ENCODE data around the gene KRT23.

Gene KRT23

DNA sequence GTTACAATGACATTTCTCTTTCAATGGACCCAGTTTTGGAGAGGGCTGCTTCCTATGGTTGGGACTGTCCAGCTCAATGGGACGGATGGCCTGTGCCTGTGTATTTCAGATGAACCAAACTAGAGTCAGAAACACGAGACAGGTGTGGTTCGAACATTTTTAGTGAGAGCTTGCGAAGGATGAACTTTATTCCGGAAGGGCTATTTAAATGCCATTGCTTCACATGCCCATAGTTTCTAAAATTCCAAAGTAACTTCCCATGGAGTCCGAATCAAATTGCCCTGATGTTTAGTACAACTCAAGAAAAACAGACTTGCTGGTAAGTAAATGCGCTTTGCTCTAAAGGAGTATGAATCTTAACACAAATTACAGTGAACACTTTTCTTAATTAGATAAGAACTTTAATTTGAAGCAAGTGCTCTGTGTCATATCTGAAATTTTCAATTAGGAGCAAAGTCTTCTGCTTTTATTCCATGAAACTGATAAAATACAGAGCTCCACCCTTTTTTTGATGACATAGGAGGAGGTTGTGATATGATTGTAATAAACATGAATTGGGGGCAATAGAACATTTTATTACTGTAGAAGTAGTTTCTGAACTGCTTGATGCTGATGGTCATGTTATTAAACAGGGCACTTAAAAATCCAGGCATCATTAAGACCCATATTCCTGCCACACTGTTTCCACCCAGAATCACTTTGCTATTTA, 53.7 kb downstream of the KRT23 start:
- Histone ChIP-seq H3F3A (ENCODE audit: control insufficient read depth, insufficient read depth) (no peaks in the 10 kb centered on the region), H3K27me3 (ENCODE audit: control insufficient read depth, low read length) (peaks cover 10% of the 10 kb centered on the region), H4K20me1 (ENCODE audit: control insufficient read depth, insufficient read depth, low read depth, low read length) (no peaks in the 10 kb centered on the region), H3K4me2 (ENCODE audit: low read length) (no peak overlapping the region), H3K9me3 (ENCODE audit: control insufficient read depth, insufficient read depth, low read length) (no peaks in the 10 kb centered on the region), H3K79me2 (ENCODE audit: control insufficient read depth, low read length) (no peaks in the 10 kb centered on the region), H3K27ac (ENCODE audit: low read depth, low read length) (no peak overlapping the region), H3K36me3 (ENCODE audit: control insufficient read depth, low read length) (no peaks in the 10 kb centered on the region), H3K9me2 (replicated peaks; ENCODE audit: control insufficient read depth, low read length) (no peaks in the 10 kb centered on the region), H3K4me1 (ENCODE audit: control insufficient read depth, low read length) (no peaks in the 10 kb centered on the region), H3K4me3 (ENCODE audit: low read length) (no peak overlapping the region)
- TF ChIP-seq CTCF (IDR thresholded peaks at IDR 0.05; ENCODE audit: low read depth, low read length, poor library complexity, severe bottlenecking) (no peak), EZH2phosphoT487 (IDR thresholded peaks at IDR 0.05; ENCODE audit: borderline replicate concordance, low read length) (no peak)

- Histone ChIP-seq H3K4me1 (ENCODE audit: control insufficient read depth, low read length) (no peaks in the 10 kb centered on the region), H3K36me3 (ENCODE audit: control insufficient read depth, low read length) (no peaks in the 10 kb centered on the region), H3K9me2 (replicated peaks; ENCODE audit: control insufficient read depth, low read length) (no peaks in the 10 kb centered on the region), H3K79me2 (ENCODE audit: control insufficient read depth, low read length) (no peaks in the 10 kb centered on the region), H3K27ac (ENCODE audit: low read depth, low read length) (no peak overlapping the region), H3K4me2 (ENCODE audit: low read length) (no peak overlapping the region), H3K27me3 (ENCODE audit: control insufficient read depth, low read length) (peaks cover 7% of the 10 kb centered on the region; the same call in 1 of the 2 replicates), H3K9me3 (ENCODE audit: control insufficient read depth, insufficient read depth, low read length) (no peaks in the 10 kb centered on the region), H4K20me1 (ENCODE audit: control insufficient read depth, insufficient read depth, low read depth, low read length) (no peaks in the 10 kb centered on the region), H3F3A (ENCODE audit: control insufficient read depth, insufficient read depth) (no peaks in the 10 kb centered on the region), H3K4me3 (ENCODE audit: low read length) (no peak overlapping the region)
- no peak for TF ChIP-seq CTCF (IDR thresholded peaks at IDR 0.05; ENCODE audit: low read depth, low read length, poor library complexity, severe bottlenecking)
- no peak for TF ChIP-seq EZH2phosphoT487 (IDR thresholded peaks at IDR 0.05; ENCODE audit: borderline replicate concordance, low read length)
These were observed 54.4 kb downstream of the KRT23 start for GRCh38 chr17:40883031-40883430.

GRCh38 chr17:40879026-40879425, 58.4 kb downstream of the KRT23 start:
- Histone ChIP-seq H3K36me3 (ENCODE audit: control insufficient read depth, low read length) (no peaks in the 10 kb centered on the region), H3K4me2 (ENCODE audit: low read length) (no peak overlapping the region), H3K27ac (ENCODE audit: low read depth, low read length) (no peak overlapping the region), H3K9me3 (ENCODE audit: control insufficient read depth, insufficient read depth, low read length) (no peaks in the 10 kb centered on the region), H3F3A (ENCODE audit: control insufficient read depth, insufficient read depth) (no peaks in the 10 kb centered on the region), H3K27me3 (ENCODE audit: control insufficient read depth, low read length) (0 out of 2 replicates have a peak, but pooled peaks cover 6% of the 10 kb centered on the region), H3K79me2 (ENCODE audit: control insufficient read depth, low read length) (no peaks in the 10 kb centered on the region), H3K9me2 (replicated peaks; ENCODE audit: control insufficient read depth, low read length) (no peaks in the 10 kb centered on the region), H3K4me3 (ENCODE audit: low read length) (no peak overlapping the region), H4K20me1 (ENCODE audit: control insufficient read depth, insufficient read depth, low read depth, low read length) (no peaks in the 10 kb centered on the region), H3K4me1 (ENCODE audit: control insufficient read depth, low read length) (no peaks in the 10 kb centered on the region; the same call in 1 of the 2 replicates)
- no peak for TF ChIP-seq CTCF (IDR thresholded peaks at IDR 0.05; ENCODE audit: low read depth, low read length, poor library complexity, severe bottlenecking)
- no peak for TF ChIP-seq EZH2phosphoT487 (IDR thresholded peaks at IDR 0.05; ENCODE audit: borderline replicate concordance, low read length)

Measured in DOHH2 (cell line).